H9 (cell line): ENCODE results near the gene ZCWPW1. TPM values are rescaled to one million over a fixed set of nuclear protein-coding genes. Genes with fewer than 3 reads are reported as not detected.
"Not testable (repeated sequence)": the region's sequence is repeated elsewhere in the genome, so short reads cannot be mapped to it uniquely, and the experiment has no call there.

Source experiments
- DNase-seq: peaks from one replicate; pipeline ENCODE4 v3.0.0-alpha.2; 2017
- H2AFZ ChIP-seq: one replicate; pipeline ENCODE4 v1.6.1; 2013; ENCODE audit warnings: mild to moderate bottlenecking, low read length, control low read depth, moderate library complexity
- H2AK5ac ChIP-seq: 2 replicates; pipeline ENCODE4 v1.6.1; 2013; ENCODE audit warnings: low read length, control low read depth, mixed read lengths; ENCODE audit not compliant: insufficient read length
- H2BK120ac ChIP-seq: one replicate; pipeline ENCODE4 v1.6.1; 2013; ENCODE audit warnings: low read depth, mild to moderate bottlenecking, low read length, control low read depth, inconsistent platforms; ENCODE audit not compliant: poor library complexity, severe bottlenecking
- H2BK12ac ChIP-seq: 2 replicates; pipeline ENCODE4 v1.6.1; 2013; ENCODE audit warnings: low read length, control low read depth, mixed read lengths, low read depth; ENCODE audit not compliant: insufficient read length
- H2BK15ac ChIP-seq: 2 replicates; pipeline ENCODE4 v1.6.1; 2013; ENCODE audit warnings: low read depth, low read length, control low read depth
- H2BK20ac ChIP-seq: one replicate; pipeline ENCODE4 v1.6.1; 2013; ENCODE audit warnings: low read depth, mild to moderate bottlenecking, low read length, control low read depth, inconsistent platforms; ENCODE audit not compliant: poor library complexity, severe bottlenecking
- H2BK5ac ChIP-seq: 2 replicates; pipeline ENCODE4 v1.6.1; 2013; ENCODE audit warnings: low read length, control low read depth, mixed read lengths; ENCODE audit not compliant: insufficient read length
- H3K14ac ChIP-seq: 2 replicates; pipeline ENCODE4 v1.6.1; 2013; ENCODE audit warnings: low read length, control low read depth; ENCODE audit not compliant: insufficient read depth
- H3K18ac ChIP-seq: 2 replicates; pipeline ENCODE4 v1.6.1; 2013; ENCODE audit warnings: low read depth, mild to moderate bottlenecking, mixed read lengths, low read length, control low read depth; ENCODE audit not compliant: insufficient read length
- H3K23ac ChIP-seq: 2 replicates; pipeline ENCODE4 v1.6.1; 2013; ENCODE audit warnings: low read length, control low read depth, mixed read lengths, low read depth; ENCODE audit not compliant: insufficient read length
- H3K23me2 ChIP-seq: 2 replicates; pipeline ENCODE4 v1.6.1; 2013; ENCODE audit warnings: low read depth, mild to moderate bottlenecking, mixed read lengths, low read length, control low read depth; ENCODE audit not compliant: insufficient read length, poor library complexity, severe bottlenecking
- H3K27ac ChIP-seq: 2 replicates; pipeline ENCODE4 v1.5.1; 2013; ENCODE audit warnings: low read length, control low read depth, mixed read lengths, low read depth; ENCODE audit not compliant: insufficient read length
- H3K27me3 ChIP-seq: 2 replicates; pipeline ENCODE4 v1.6.1; 2013; ENCODE audit warnings: low read length, control low read depth, inconsistent platforms; ENCODE audit not compliant: insufficient read depth
- H3K4ac ChIP-seq: 2 replicates; pipeline ENCODE4 v1.6.1; 2013; ENCODE audit warnings: low read depth, mild to moderate bottlenecking, control low read depth, inconsistent platforms, low read length, moderate library complexity
- H3K4me1 ChIP-seq: 2 replicates; pipeline ENCODE4 v1.6.1; 2013; ENCODE audit warnings: low read length, control low read depth, inconsistent platforms; ENCODE audit not compliant: insufficient read depth
- H3K4me2 ChIP-seq: 2 replicates; pipeline ENCODE4 v1.6.1; 2013; ENCODE audit warnings: low read length, control low read depth, mixed read lengths; ENCODE audit not compliant: insufficient read length, insufficient read depth
- H3K56ac ChIP-seq: 2 replicates; pipeline ENCODE4 v1.6.1; 2013; ENCODE audit warnings: low read depth, mild to moderate bottlenecking, mixed read lengths, low read length, control low read depth; ENCODE audit not compliant: insufficient read length
- H3K79me1 ChIP-seq: 2 replicates; pipeline ENCODE4 v1.6.1; 2013; ENCODE audit warnings: low read depth, mild to moderate bottlenecking, moderate library complexity, low read length, control low read depth, inconsistent platforms; ENCODE audit not compliant: insufficient read depth, poor library complexity, severe bottlenecking
- H3K79me2 ChIP-seq: 2 replicates; pipeline ENCODE4 v1.6.1; 2013; ENCODE audit warnings: low read length, control low read depth, inconsistent platforms; ENCODE audit not compliant: insufficient read depth
- H3K9ac ChIP-seq: 2 replicates; pipeline ENCODE4 v1.6.1; 2013; ENCODE audit warnings: low read length, control low read depth, mixed read lengths; ENCODE audit not compliant: insufficient read length; ENCODE audit errors: extremely low read depth
- H3K9me3 ChIP-seq: one replicate; pipeline ENCODE4 v1.6.1; 2013; ENCODE audit warnings: low read depth, low read length, inconsistent platforms; ENCODE audit not compliant: control insufficient read depth
- H3T11ph ChIP-seq: one replicate; pipeline ENCODE4 v1.6.1; 2013; ENCODE audit warnings: mild to moderate bottlenecking, low read length, control low read depth, inconsistent platforms
- H4K20me1 ChIP-seq: one replicate; pipeline ENCODE4 v1.6.1; 2013; ENCODE audit not compliant: control insufficient read depth, insufficient read length, insufficient read depth
- H4K5ac ChIP-seq: 2 replicates; pipeline ENCODE4 v1.6.1; 2013; ENCODE audit warnings: low read depth, mild to moderate bottlenecking, mixed read lengths, low read length, control low read depth; ENCODE audit not compliant: insufficient read length
- H4K8ac ChIP-seq: replicated peaks from 2 replicates; pipeline ENCODE4 v1.6.1; 2013; ENCODE audit warnings: low read length, control low read depth, mixed read lengths, low read depth; ENCODE audit not compliant: insufficient read length
- H4K91ac ChIP-seq: 2 replicates; pipeline ENCODE4 v1.6.1; 2013; ENCODE audit warnings: low read depth, mild to moderate bottlenecking, moderate library complexity, mixed read lengths, low read length, control low read depth; ENCODE audit not compliant: insufficient read length
- H3K27ac Mint-ChIP-seq, 3 experiments: 2 replicates in 2 of 3; 3 replicates in 1 of 3; pipeline ENCODE4 v1.8.0; 2020 to 2021; ENCODE audit warnings: mixed read lengths in 3 of 3, mild to moderate bottlenecking in 1 of 3, moderate library complexity in 1 of 3
- H3K27me3 Mint-ChIP-seq: 2 replicates; pipeline ENCODE4 v1.8.0; 2021; ENCODE audit warnings: low read depth, mild to moderate bottlenecking, moderate library complexity, mixed read lengths
- H3K36me3 Mint-ChIP-seq, 3 experiments: 2 replicates in 2 of 3; 3 replicates in 1 of 3; pipeline ENCODE4 v1.8.0; 2020 to 2021; ENCODE audit warnings: low read depth in 3 of 3, mixed read lengths in 3 of 3; ENCODE audit not compliant: insufficient read depth in 1 of 3
- H3K4me1 Mint-ChIP-seq, 2 experiments: 2 replicates each; pipeline ENCODE4 v1.8.0; 2020; ENCODE audit warnings: mixed read lengths in 2 of 2
- H3K4me3 Mint-ChIP-seq, 2 experiments: 2 replicates in 1 of 2; 3 replicates in 1 of 2; pipeline ENCODE4 v1.8.0; 2020 to 2021; ENCODE audit warnings: mild to moderate bottlenecking in 2 of 2, mixed read lengths in 2 of 2, moderate library complexity in 1 of 2
- H3K9me3 Mint-ChIP-seq, 2 experiments: 2 replicates in 1 of 2; 3 replicates in 1 of 2; pipeline ENCODE4 v1.8.0; 2020; ENCODE audit warnings: mild to moderate bottlenecking in 2 of 2, mixed read lengths in 2 of 2, moderate library complexity in 1 of 2
- WGBS: extraction: QIAGEN DNeasy Blood & Tissue Kit; methylation state at CpG from one replicate; pipeline ENCODE4 v1.1.7; 2013; ENCODE audit warnings: missing lambda C conversion rate, low lambda C conversion rate, mixed read lengths; ENCODE audit not compliant: insufficient read length; ENCODE audit errors: extremely low coverage; 5-methylcytosine and 5-hydroxymethylcytosine counted together
- total RNA-seq: library from RNA; stranded (reverse); gene quantifications from 2 replicates; pipeline ENCODE4 v1.2.1, GENCODE V29; 2021
- TF ChIP-seq, protein P1 (sequence below): fragments of 200-600 bp; sonication (generic); conservative IDR thresholded peaks from 3 replicates; pipeline ENCODE4 v1.8.0; 2021; ENCODE audit warnings: antibody characterized with exemption, mild to moderate bottlenecking

ZCWPW1 gene
- total RNA-seq, 1 experiment from 2014 or later, result 1.1 TPM

DNA sequence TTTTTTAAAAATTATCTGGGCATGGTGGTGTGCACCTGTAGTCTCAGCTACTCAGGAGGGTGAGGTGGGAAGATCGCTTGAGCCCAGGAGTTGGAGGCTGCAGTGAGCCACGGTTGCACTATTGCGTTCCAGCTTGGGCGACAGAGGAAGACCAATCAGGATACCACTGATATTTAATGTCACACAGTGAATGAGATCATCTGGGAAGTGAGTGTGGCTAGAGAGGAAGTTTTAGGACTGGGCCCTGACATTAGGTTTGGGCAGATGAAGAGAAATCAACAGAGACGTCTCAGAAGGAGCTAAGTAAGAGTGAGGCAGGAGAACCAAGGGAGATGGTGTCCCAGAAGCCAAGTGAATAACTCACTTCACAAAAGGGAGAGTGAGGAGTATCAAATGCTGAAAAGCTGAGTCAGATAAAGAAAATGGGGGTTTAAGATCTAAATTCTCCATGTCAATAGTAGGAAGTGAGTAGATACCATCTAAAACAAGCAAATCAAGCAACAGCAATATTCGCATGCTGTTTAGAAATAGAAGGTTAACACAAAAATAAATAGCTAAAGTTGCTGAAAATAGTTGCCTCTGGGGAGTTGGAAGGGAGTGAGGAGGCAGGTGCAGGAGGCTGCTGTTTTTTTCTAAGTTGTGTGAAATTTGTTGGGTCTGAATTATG, 43.7 kb downstream of the ZCWPW1 start:
- Mint-ChIP-seq H3K9me3 (no peaks in the 10 kb centered on the region), H3K4me1 (peaks cover 2 to 5% of the 10 kb centered on the region in 2 experiments; a peak in 3 of 4 replicates), H3K27me3 (peaks cover 20% of the 10 kb centered on the region), H3K4me3 (no peak overlapping the region), H3K36me3 (no peaks in the 10 kb centered on the region), H3K27ac (no peak overlapping the region)
- Histone ChIP-seq H3K9me3 (no peaks in the 10 kb centered on the region), H3K27ac (peak overlapping the region; percentile 33), H3T11ph (no peak overlapping the region), H2AFZ (no peak overlapping the region), H3K14ac (no peak overlapping the region), H4K8ac (no peak overlapping the region), H2AK5ac (no peak overlapping the region), H3K4ac (no peak overlapping the region), H4K91ac (no peak overlapping the region), H2BK15ac (no peak overlapping the region), H4K5ac (no peak overlapping the region), H3K23me2 (no peaks in the 10 kb centered on the region), H3K18ac (no peak overlapping the region), H2BK120ac (no peak overlapping the region), H3K56ac (no peak overlapping the region), H3K23ac (no peak overlapping the region), H3K9ac (no peak overlapping the region), H3K79me1 (no peaks in the 10 kb centered on the region), H4K20me1 (no peaks in the 10 kb centered on the region), H2BK12ac (no peak overlapping the region), H2BK20ac (no peak overlapping the region), H3K27me3 (no peaks in the 10 kb centered on the region; the same call in 1 of the 2 replicates), H3K79me2 (no peaks in the 10 kb centered on the region), H3K4me2 (no peak overlapping the region), H3K4me1 (no peaks in the 10 kb centered on the region), H2BK5ac (no peak overlapping the region)
- no peak for DNase-seq
- TF ChIP-seq, protein P1, sequence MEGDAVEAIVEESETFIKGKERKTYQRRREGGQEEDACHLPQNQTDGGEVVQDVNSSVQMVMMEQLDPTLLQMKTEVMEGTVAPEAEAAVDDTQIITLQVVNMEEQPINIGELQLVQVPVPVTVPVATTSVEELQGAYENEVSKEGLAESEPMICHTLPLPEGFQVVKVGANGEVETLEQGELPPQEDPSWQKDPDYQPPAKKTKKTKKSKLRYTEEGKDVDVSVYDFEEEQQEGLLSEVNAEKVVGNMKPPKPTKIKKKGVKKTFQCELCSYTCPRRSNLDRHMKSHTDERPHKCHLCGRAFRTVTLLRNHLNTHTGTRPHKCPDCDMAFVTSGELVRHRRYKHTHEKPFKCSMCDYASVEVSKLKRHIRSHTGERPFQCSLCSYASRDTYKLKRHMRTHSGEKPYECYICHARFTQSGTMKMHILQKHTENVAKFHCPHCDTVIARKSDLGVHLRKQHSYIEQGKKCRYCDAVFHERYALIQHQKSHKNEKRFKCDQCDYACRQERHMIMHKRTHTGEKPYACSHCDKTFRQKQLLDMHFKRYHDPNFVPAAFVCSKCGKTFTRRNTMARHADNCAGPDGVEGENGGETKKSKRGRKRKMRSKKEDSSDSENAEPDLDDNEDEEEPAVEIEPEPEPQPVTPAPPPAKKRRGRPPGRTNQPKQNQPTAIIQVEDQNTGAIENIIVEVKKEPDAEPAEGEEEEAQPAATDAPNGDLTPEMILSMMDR, result no peak
- no CpG with 5 or more reads among the region's 6 CpGs for WGBS

DNA sequence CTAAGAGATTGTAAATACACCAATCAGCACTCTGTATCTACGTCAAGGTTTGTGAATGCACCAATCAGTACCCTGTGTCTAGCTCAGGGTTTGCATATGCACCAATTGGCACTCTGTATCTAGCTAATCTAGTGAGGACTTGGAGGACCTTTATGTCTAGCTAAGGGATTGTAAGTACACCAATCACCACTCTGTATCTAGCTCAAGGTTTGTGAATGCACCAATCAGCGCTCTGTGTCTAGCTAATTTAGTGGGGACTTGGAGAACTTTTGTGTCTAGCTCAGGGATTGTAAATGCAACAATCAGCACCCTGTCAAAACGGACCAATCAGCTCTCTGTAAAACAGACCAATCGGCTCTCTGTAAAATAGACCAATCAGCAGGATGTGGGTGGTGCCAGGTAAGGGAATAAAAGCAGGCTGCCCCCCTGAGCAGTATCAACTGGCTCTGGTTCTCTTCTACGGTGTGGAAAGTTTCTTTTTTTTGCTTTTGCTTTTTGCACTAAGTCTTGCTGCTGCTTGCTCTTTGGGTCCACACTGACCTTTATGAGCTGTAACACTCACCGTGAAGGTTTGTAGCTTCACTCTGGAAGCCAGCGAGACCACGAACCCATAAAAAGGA, 46.2 kb downstream of the ZCWPW1 start:
- H3K27me3 Mint-ChIP-seq, H2BK120ac ChIP-seq, H2AK5ac ChIP-seq, H4K5ac ChIP-seq, H3K79me1 ChIP-seq, H2BK20ac ChIP-seq, H2AFZ ChIP-seq, H3K36me3 Mint-ChIP-seq, H3K4me1 Mint-ChIP-seq, H3K27me3 ChIP-seq, H3K79me2 ChIP-seq, H3K27ac Mint-ChIP-seq, H3K14ac ChIP-seq, H3K4me2 ChIP-seq, H3K9me3 ChIP-seq, H4K91ac ChIP-seq, H4K20me1 ChIP-seq, H3K27ac ChIP-seq, H2BK5ac ChIP-seq, H3K9ac ChIP-seq, H3K23me2 ChIP-seq, H3K4me1 ChIP-seq, H3K23ac ChIP-seq, H3T11ph ChIP-seq, H3K4me3 Mint-ChIP-seq, H4K8ac ChIP-seq, H2BK15ac ChIP-seq, H3K18ac ChIP-seq, H3K56ac ChIP-seq, H3K9me3 Mint-ChIP-seq, H2BK12ac ChIP-seq, H3K4ac ChIP-seq: not testable (repeated sequence)
- DNase-seq, result peak; percentile 70
- no CpG with 5 or more reads among the region's 8 CpGs for WGBS
